K562 treated with DMSO at 1 percent for 48 hours (cell line): Measurements from ENCODE around the gene USP17L29. TPM values are rescaled to one million over a fixed set of nuclear protein-coding genes. Genes with fewer than 3 reads are reported as not detected.

Source experiments
- total RNA-seq: library from RNA; unstranded; fragments of 300-600 nt; gene quantifications from 2 replicates; pipeline ENCODE4 v1.2.3, GENCODE V29; 2022; ENCODE audit warnings: low replicate concordance; ENCODE audit errors: extremely low read depth

Gene USP17L29
- total RNA-seq = not detected in 2 replicates

GRCh38 chr4:9353338-9353737 is at the start of gene USP17L29:
Gene USP17L29, plus strand, starts transcription at chr4:9353638. Its CDS starts 0 bp downstream, at chr4:9353638.

GRCh38 chr4:9324865-9325264 is 28.6 kb upstream of the USP17L29 start, which contains the start of gene USP17L24:
Gene USP17L24, plus strand, starts transcription at chr4:9325165. Its CDS starts 0 bp downstream, at chr4:9325165.

GRCh38 chr4:9329611-9330010 is 23.8 kb upstream of the USP17L29 start, which contains the start of gene USP17L25:
Gene USP17L25, plus strand, starts transcription at chr4:9329911. Its CDS starts 0 bp downstream, at chr4:9329911.

GRCh38 chr4:9334358-9334757 is 19.1 kb upstream of the USP17L29 start, which contains the start of gene USP17L26:
Gene USP17L26, plus strand, starts transcription at chr4:9334658. Its CDS starts 0 bp downstream, at chr4:9334658.

GRCh38 chr4:9339103-9339502 is 14.3 kb upstream of the USP17L29 start, which contains the start of gene USP17L5:
Gene USP17L5, plus strand, starts transcription at chr4:9339403. Its CDS starts 0 bp downstream, at chr4:9339403.

GRCh38 chr4:9343848-9344247 is 9.6 kb upstream of the USP17L29 start, which contains the start of gene USP17L27:
Gene USP17L27, plus strand, starts transcription at chr4:9344148. Its CDS starts 0 bp downstream, at chr4:9344148.

GRCh38 chr4:9348593-9348992 is 4.8 kb upstream of the USP17L29 start, which contains the start of gene USP17L28:
Gene USP17L28, plus strand, starts transcription at chr4:9348893. Its CDS starts 0 bp downstream, at chr4:9348893.

GRCh38 chr4:9362829-9363228 is 9.4 kb downstream of the USP17L29 start, which contains the start of gene USP17L30:
Gene USP17L30, plus strand, starts transcription at chr4:9363129. Its CDS starts 0 bp downstream, at chr4:9363129.

Other genes starting within 250 kb of the USP17L29 start
- not detected in 2 replicates for gene FAM90A26, start 183.2 kb upstream of the USP17L29 start, total RNA-seq
- not detected in 2 replicates for gene USP17L10, start 143.0 kb upstream of the USP17L29 start, total RNA-seq
- not detected in 2 replicates for gene USP17L11, start 138.2 kb upstream of the USP17L29 start, total RNA-seq
- not detected in 2 replicates for gene USP17L12, start 133.5 kb upstream of the USP17L29 start, total RNA-seq
- gene USP17L13, start 128.7 kb upstream of the USP17L29 start, total RNA-seq = not detected in 2 replicates
- gene USP17L15, start 119.3 kb upstream of the USP17L29 start, total RNA-seq = not detected in 2 replicates
- gene USP17L17, start 109.8 kb upstream of the USP17L29 start, total RNA-seq = not detected in 2 replicates
- not detected in 2 replicates for gene USP17L18, start 105.0 kb upstream of the USP17L29 start, total RNA-seq
- not detected in 2 replicates for gene USP17L19, start 100.3 kb upstream of the USP17L29 start, total RNA-seq
- not detected in 2 replicates for gene USP17L20, start 95.5 kb upstream of the USP17L29 start, total RNA-seq
- not detected in 2 replicates for gene USP17L21, start 90.8 kb upstream of the USP17L29 start, total RNA-seq
- not detected in 2 replicates for gene USP17L22, start 86.0 kb upstream of the USP17L29 start, total RNA-seq
- gene USP17L24, start 28.5 kb upstream of the USP17L29 start, total RNA-seq = not detected in 2 replicates
- gene USP17L25, start 23.7 kb upstream of the USP17L29 start, total RNA-seq = not detected in 2 replicates
- gene USP17L26, start 19.0 kb upstream of the USP17L29 start, total RNA-seq = not detected in 2 replicates
- not detected in 2 replicates for gene USP17L5, start 14.2 kb upstream of the USP17L29 start, total RNA-seq
- gene USP17L27, start 9.5 kb upstream of the USP17L29 start, total RNA-seq = not detected in 2 replicates
- not detected in 2 replicates for gene USP17L28, start 4.7 kb upstream of the USP17L29 start, total RNA-seq
- gene USP17L30, start 9.5 kb downstream of the USP17L29 start, total RNA-seq = not detected in 2 replicates
- gene DEFB131A, start 90.8 kb downstream of the USP17L29 start, total RNA-seq = not detected in 2 replicates